ENCODE data around the gene NPR1. TPM values are rescaled to one million over a fixed set of nuclear protein-coding genes. Genes with fewer than 3 reads are reported as not detected.
"Not testable (repeated sequence)": the region's sequence is repeated elsewhere in the genome, so short reads cannot be mapped to it uniquely, and the experiment has no call there.

The NPR1 gene
- total RNA-seq, 1 donor from 2014 or later: 45.9 TPM

DNA sequence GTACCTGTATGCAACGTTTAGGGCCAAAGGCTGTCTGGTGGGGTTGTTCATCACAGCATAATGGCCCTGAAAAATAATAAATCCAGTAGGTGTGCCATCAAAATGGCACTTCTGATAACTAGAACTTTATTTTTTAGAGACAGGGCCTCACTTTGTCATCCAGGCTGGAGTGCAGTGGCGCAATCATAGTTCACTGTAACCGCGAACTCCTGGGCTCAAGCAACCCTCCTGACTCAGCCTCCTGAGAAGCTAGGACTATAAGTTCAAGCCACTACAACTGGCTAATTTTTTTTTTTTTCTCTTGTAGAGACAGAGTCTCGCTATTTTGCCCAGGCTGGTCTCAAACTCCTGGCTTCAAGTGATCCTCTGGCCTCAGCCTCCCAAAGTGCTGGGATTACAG is 15.3 kb upstream of the NPR1 start:
- DNase-seq (ENCODE audit: extremely low spot score in 2 of 2): no peak
- H3K4me1 ChIP-seq: peaks cover 14% of the 10 kb centered on the region
- intact Hi-C loops (cut with DNase I): no loop called here

DNA sequence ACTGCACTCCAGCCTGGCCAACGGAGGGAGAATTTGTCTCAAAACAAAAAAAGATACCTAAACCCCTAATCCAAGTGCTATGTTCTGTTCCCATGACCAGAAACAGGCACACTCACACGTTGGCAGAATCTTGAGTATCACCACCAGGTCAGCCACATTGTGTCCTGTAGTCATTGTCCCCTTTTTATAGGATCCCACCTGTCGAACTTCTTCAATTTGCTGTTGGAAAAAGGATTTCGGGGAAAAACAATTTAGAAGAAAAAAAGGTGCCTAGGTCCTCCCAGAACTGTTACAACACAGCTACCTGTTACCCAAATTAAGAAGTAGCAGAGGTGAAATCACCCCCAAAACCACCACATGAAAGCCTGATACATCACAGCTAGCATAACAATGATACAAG is 11.0 kb upstream of the NPR1 start:
- Histone ChIP-seq H3K27ac (no peak overlapping the region), H3K4me1 (peaks cover 28% of the 10 kb centered on the region), H3K27me3 (no peaks in the 10 kb centered on the region), H3K9me3 (no peaks in the 10 kb centered on the region), H3K4me3 (no peak overlapping the region), H3K36me3 (peaks cover 6 to 70% of the 10 kb centered on the region in 2 donors)
- TF ChIP-seq POLR2AphosphoS5 (IDR thresholded peaks at IDR 0.05; ENCODE audit: insufficient read depth in 1 of 2, low read depth in 1 of 2) (no peak), POLR2A (IDR thresholded peaks at IDR 0.05) (no peak), CTCF (IDR thresholded peaks at IDR 0.05) (no peak)
- intact Hi-C loops (cut with DNase I): no loop called here
- no peak for DNase-seq (ENCODE audit: extremely low spot score in 2 of 2)

More for the DNA sequence above, 15.3 kb upstream of the NPR1 start:
- Histone ChIP-seq H3K36me3 (peaks cover 6 to 77% of the 10 kb centered on the region in 2 donors), H3K27ac (no peak overlapping the region), H3K4me3 (no peak overlapping the region), H3K27me3 (no peaks in the 10 kb centered on the region), H3K9me3 (no peaks in the 10 kb centered on the region)
- TF ChIP-seq POLR2AphosphoS5 (IDR thresholded peaks at IDR 0.05; ENCODE audit: insufficient read depth in 1 of 2, low read depth in 1 of 2) (no peak), POLR2A (IDR thresholded peaks at IDR 0.05) (no peak), CTCF (IDR thresholded peaks at IDR 0.05) (no peak)

DNA sequence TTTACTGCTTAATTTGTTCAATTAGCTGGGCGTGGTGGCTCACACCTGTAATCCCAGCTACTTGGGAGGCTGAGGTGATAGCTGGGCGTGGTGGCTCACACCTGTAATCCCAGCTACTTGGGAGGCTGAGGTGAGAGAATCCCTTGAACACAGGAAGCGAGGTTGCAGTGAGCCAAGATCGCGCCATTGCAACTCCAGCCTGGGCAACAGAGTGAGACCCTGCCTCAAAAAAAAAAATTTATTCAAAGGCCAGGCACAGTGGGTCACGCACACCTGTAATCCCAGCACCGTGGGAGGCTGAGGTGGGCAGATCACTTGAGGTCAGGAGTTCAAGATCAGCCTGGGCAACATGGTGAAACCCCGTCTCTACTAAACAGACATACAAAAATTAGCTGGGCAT is 9.8 kb upstream of the NPR1 start:
- H3K9me3 ChIP-seq; DNase-seq (ENCODE audit: extremely low spot score in 2 of 2); intact Hi-C loops (cut with DNase I); H3K27me3 ChIP-seq; H3K27ac ChIP-seq; H3K4me3 ChIP-seq: not testable (repeated sequence)
- peaks cover 28% of the 10 kb centered on the region for H3K4me1 ChIP-seq
- H3K36me3 ChIP-seq: peaks cover 6 to 58% of the 10 kb centered on the region in 2 donors

DNA sequence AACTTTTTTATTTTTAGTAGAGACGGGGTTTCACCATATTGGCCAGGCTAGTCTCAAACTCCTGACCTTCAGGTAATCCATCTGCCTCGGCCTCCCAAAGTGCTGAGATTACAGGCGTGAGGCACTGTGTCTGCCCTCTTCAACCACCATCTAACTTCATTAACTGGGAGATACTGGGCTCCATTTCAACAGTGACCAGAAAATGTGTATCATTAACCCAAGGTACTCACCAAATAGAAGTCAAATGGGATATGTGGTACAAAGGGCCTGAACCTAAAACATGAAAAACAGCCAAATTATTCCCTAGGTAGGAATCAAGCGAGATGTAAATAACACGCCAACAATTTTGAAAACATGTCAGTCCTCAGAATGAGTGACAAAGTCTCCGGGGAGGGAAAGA is 8.9 kb upstream of the NPR1 start:
- TF ChIP-seq CTCF (IDR thresholded peaks at IDR 0.05) (no peak), POLR2AphosphoS5 (IDR thresholded peaks at IDR 0.05; ENCODE audit: insufficient read depth in 1 of 2, low read depth in 1 of 2) (no peak), POLR2A (IDR thresholded peaks at IDR 0.05) (no peak)
- intact Hi-C loops (cut with DNase I): loop anchor here (10.0 kb wide), 1 partner anchor 285 kb away; the partner anchor contains the start of gene CRTC2
- H3K4me3 ChIP-seq: peak overlapping the region; percentile 84 to 85

GRCh38 chr1:153670257-153670858 is 8.1 kb upstream of the NPR1 start:
- peaks cover 6 to 41% of the 10 kb centered on the region in 2 donors for H3K36me3 ChIP-seq
- peak overlapping the region; percentile 84 to 85 for H3K4me3 ChIP-seq
- H3K27me3 ChIP-seq: no peaks in the 10 kb centered on the region
- intact Hi-C loops (cut with DNase I): loop anchor here (10.0 kb wide), 1 partner anchor 284 kb away; the partner anchor contains the start of gene CRTC2
- no peak for DNase-seq (ENCODE audit: extremely low spot score in 2 of 2)
- peak overlapping the region; percentile 86 for H3K27ac ChIP-seq
- TF ChIP-seq POLR2A (IDR thresholded peaks at IDR 0.05) (no peak), CTCF (IDR thresholded peaks at IDR 0.05) (no peak), POLR2AphosphoS5 (IDR thresholded peaks at IDR 0.05; ENCODE audit: insufficient read depth in 1 of 2, low read depth in 1 of 2) (no peak)
- peaks cover 28% of the 10 kb centered on the region for H3K4me1 ChIP-seq
- H3K9me3 ChIP-seq: no peaks in the 10 kb centered on the region

More for the DNA sequence above, 8.9 kb upstream of the NPR1 start:
- Histone ChIP-seq H3K4me1 (peaks cover 28% of the 10 kb centered on the region), H3K9me3 (no peaks in the 10 kb centered on the region), H3K27ac (peak overlapping the region; percentile 86), H3K27me3 (no peaks in the 10 kb centered on the region), H3K36me3 (peaks cover 6 to 48% of the 10 kb centered on the region in 2 donors)
- DNase-seq (ENCODE audit: extremely low spot score in 2 of 2): no peak
